ENCODE data around the gene KIAA0040.

DNA sequence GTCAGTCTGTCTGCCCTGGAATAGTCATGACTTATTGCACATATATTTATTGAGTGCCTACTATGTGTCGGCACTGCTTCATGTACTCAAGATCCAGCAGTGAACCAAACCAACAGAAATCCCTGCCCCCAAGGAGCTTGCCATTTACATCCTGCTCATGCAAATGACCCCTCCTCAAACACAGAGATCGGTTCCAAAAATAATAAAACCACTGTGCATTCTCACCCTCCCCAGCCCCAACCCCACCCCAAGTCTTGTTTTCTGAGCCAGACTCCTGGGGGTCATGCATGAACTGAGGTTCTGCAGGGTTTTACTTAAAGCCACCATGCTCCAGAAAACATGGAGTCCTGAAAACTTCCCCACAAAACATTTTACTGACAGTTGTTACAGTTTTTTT, 61.9 kb downstream of the KIAA0040 start:
- TF ChIP-seq, protein P1, sequence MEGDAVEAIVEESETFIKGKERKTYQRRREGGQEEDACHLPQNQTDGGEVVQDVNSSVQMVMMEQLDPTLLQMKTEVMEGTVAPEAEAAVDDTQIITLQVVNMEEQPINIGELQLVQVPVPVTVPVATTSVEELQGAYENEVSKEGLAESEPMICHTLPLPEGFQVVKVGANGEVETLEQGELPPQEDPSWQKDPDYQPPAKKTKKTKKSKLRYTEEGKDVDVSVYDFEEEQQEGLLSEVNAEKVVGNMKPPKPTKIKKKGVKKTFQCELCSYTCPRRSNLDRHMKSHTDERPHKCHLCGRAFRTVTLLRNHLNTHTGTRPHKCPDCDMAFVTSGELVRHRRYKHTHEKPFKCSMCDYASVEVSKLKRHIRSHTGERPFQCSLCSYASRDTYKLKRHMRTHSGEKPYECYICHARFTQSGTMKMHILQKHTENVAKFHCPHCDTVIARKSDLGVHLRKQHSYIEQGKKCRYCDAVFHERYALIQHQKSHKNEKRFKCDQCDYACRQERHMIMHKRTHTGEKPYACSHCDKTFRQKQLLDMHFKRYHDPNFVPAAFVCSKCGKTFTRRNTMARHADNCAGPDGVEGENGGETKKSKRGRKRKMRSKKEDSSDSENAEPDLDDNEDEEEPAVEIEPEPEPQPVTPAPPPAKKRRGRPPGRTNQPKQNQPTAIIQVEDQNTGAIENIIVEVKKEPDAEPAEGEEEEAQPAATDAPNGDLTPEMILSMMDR (IDR thresholded peaks at IDR 0.05; ENCODE audit: poor library complexity, severe bottlenecking): no peak
- no peak for TF ChIP-seq EZH2 (IDR thresholded peaks at IDR 0.05; ENCODE audit: borderline replicate concordance, insufficient read depth, low read length, poor library complexity, severe bottlenecking)
